NCI-H510A (cell line): ENCODE results near the gene SLC29A1.
A peak's percentile ranks its signal among the peaks of the same experiment; 100 is the strongest.

ENCODE experiments used
- DNase-seq: peaks from one replicate; lab custom pipeline; 2025; lab: John Stamatoyannopoulos, UW

The SLC29A1 gene

DNA sequence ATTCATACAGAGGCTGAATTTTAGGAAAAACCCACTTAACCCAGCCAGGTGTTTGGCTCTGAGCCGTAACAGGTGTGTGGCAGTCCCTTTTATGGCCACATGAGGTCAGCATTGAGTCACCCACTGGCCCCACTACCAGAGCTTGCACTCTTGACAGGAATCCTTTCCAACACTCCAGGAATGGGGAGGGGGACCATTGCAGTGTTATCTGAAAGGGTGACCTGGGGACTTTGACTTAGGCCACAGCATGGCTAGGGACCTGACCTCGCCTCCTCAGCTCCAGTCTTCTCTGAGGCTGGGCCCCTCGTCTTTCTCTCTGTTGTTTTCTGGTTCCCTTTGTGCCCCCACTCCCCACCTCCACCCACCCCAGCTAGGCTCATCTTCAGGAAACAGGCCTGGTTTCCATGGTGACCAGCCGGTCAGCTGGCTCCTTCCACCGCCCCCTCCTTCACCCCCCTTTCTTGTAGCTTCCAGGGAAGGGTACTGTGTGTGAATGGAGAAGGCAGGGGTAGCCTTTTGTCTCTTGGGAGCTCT, 44.8 kb downstream of the SLC29A1 start:
- DNase-seq = no peak

DNA sequence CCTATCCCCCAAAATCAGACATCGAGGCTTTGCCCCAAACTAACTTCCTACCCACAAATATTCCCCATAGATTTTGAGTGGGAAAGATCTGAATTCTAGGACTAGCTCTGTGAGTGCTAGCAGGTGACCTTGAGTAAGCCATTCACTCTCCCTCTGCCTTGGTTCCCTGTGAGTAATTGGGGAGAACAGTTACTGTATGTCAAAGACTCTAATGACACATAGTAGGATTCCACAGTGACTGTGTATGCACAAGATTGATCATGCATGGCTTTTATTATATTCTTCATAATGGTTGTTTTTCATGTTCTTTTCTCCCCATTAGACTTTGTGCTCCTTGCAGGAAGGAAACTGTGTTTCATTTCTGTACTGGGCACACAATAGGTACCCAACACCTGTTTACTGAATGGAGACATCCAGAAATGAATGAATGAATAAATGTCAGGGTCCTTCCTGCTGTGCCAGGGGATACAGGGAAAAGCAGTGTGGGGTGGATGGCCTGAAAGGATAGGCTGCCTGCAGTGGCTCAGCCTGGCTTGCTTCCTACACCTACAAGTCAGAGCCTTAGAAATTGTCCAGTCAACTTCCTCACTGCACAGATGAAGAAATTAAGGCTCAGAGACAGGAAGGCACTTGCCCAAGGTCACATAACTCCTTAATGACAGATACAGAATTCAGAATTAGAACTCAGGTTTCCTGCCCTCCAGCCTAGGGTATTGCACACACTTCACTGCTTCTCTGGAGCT, 46.0 kb downstream of the SLC29A1 start:
- no peak for DNase-seq

DNA sequence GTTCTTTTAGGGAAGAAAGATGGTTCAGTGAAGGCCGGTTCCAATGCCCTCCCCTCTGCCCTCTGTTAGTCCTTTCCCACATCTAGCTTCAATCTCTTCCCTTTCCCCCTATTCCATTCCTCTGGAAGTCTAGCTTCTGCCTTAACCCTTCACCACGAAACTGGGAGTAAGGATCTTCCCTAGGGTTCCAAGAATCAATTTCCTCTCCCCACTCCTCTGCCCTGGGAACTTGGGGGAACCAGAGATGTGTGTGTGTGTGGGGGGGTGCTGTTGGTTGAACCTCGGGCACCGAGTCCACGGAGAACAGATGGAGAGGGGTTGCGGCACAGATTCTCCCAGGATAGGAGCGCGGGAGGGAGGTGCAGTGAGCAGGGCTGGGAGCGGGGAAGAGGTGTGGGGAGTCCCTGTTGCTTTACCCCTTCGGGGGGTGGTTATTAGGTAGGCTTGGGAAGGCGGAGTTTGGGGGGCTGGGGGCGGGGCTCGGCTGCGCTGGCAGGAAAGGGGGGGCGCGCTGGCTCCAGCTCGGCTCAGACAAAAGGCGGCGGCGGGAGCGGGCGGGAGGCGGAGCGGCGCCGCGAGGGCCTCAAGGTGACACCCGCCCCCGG, 46.6 kb downstream of the SLC29A1 start, which contains the start of gene TMEM151B:
Gene TMEM151B, plus strand, starts transcription at position 530 of the 605 bp plus-strand sequence. CDS start 293 bp downstream, outside the sequence.
- DNase-seq = no peak

DNA sequence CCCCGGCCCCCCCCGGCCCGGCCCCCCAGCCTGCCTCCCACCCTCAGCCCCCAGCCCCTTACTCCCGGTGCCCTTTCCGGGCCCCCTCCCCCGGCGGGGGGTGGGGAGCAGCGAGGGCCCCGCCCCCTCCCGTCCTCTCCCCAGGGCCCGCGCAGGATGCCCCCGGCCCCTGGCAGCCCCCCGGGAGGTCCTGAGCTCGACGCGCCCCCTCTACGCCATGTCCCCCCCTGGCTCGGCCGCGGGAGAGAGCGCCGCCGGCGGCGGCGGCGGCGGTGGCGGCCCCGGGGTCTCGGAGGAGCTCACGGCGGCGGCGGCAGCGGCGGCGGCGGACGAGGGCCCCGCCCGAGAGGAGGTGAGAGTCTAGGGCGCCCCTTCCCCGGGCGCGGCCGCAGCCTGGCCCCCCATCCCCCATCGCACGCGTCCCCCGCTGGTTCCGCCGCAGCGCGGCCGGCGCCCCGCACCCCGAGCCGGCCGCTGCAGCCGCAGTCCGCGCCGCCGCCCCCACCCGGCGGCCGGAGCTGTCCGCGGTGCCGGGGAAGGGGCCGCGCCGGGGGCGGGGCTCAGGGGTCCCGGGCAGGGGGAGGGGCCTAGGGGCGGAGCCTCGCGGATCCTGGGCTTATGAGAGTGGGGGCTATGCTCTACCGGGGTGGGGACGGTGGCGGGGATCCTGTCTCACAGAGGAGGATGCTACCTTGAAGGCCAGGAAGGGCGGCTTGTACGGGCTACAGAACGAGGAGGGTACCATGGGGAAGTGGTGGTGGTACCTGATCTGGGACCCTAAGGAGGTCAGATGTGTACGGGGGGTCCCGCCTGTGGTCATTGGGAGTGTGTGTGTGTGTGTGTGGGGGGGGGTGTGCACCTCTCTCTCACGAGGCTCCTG, 47.4 kb downstream of the SLC29A1 start:
- peak; percentile 37 for DNase-seq

DNA sequence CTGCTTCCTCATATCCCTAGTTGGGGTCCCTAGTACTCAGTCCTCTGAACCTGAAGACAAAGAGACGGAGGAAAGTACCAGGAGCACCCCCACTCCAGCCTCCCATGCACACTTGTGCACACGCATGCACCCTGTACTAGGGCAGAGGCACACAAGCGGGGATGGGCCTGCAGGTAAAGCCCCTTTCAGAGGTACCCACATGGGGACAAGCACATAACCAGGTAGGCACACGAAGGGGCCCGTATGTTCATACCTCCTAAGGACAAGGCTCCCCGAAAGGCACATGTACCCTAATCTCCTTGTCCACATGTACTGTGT, 48.0 kb downstream of the SLC29A1 start:
- no peak for DNase-seq

DNA sequence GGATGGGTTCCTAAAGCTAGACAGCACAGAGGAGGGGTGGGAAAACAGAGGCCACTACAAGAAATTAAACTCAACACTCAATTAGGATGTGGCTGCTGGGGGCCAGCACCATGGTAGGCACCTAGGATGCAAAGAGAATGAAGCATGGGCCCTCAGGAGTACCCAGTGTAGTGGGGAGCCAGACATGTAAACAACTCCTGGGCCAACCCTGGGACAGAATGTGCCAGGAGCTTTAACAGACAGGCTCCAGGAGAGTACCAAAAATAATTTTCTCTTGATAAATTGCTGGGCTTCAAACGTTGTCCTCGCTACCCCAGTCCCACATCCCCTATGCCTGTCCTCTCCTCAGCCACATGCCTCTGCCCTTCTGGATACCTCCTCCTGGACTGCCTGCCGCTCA, 48.5 kb downstream of the SLC29A1 start:
- no peak for DNase-seq

DNA sequence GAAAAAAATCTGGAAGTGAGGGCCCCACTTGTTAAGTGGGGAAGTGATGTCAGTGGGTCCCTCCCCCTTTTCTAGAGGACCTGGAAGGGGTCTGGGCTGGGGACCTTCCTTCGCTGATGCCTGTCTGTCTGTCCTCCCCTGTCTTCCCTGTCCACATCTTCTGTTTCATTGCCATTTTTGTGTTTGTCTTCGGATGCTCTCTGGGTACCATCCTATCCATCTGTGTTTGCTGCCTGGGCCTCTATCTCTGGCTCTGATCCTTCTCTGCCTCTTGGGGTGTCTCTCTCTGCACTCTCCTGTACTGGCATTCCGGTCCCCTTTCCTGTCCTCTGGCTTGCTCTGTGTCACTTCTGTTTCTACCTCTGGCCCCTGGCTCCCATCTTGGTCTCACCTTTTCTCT, 49.1 kb downstream of the SLC29A1 start:
- DNase-seq = no peak

DNA sequence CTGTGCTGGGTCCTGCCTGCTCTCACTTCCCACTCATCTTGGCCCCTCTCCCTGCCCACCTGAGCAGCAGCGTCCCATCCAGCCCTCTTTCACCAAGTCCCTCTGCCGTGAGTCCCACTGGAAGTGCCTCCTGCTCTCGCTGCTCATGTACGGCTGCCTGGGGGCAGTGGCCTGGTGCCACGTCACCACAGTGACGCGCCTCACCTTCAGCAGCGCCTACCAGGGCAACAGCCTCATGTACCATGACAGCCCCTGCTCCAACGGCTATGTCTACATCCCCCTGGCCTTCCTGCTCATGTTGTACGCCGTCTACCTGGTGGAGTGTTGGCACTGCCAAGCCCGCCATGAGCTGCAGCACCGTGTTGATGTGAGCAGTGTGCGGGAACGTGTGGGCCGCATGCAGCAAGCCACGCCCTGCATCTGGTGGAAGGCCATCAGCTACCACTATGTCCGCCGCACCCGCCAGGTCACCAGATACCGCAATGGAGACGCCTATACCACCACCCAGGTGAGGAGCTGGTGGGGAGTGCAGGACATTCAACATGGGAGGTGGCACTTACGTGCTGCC, 49.7 kb downstream of the SLC29A1 start:
- no peak for DNase-seq

DNA sequence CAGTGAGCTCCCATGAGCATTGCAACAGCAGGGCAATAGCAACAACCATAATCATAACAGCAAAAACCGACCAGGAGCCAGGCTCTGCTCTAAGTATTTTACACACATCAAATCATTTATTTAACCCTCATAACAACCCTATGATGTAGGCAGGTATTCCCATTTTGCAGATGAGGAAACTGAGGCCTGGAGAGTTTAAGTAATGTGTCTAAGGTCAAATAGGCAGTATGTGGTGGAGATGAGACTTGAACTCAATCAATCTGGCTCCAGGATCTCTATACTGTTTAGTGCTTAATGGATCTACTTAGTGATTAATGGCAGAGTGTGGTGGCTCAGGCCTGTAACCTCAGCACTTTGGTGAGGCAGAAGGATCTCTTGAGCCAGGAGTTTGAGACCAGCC, 50.2 kb downstream of the SLC29A1 start:
- no peak for DNase-seq

DNA sequence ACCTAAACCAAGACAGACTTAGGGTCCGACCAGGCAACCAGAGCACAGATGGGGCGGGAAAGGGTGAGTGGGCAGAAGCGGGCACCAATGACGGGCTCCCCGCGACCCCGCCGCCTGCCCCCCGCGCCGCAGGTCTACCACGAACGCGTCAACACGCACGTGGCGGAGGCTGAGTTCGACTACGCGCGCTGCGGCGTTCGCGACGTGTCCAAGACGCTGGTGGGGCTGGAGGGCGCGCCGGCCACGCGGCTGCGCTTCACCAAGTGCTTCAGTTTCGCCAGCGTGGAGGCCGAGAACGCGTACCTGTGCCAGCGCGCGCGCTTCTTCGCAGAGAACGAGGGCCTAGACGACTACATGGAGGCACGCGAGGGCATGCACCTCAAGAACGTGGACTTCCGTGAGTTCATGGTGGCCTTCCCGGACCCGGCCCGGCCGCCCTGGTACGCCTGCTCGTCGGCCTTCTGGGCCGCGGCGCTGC, 51.9 kb downstream of the SLC29A1 start:
- no peak for DNase-seq

DNA sequence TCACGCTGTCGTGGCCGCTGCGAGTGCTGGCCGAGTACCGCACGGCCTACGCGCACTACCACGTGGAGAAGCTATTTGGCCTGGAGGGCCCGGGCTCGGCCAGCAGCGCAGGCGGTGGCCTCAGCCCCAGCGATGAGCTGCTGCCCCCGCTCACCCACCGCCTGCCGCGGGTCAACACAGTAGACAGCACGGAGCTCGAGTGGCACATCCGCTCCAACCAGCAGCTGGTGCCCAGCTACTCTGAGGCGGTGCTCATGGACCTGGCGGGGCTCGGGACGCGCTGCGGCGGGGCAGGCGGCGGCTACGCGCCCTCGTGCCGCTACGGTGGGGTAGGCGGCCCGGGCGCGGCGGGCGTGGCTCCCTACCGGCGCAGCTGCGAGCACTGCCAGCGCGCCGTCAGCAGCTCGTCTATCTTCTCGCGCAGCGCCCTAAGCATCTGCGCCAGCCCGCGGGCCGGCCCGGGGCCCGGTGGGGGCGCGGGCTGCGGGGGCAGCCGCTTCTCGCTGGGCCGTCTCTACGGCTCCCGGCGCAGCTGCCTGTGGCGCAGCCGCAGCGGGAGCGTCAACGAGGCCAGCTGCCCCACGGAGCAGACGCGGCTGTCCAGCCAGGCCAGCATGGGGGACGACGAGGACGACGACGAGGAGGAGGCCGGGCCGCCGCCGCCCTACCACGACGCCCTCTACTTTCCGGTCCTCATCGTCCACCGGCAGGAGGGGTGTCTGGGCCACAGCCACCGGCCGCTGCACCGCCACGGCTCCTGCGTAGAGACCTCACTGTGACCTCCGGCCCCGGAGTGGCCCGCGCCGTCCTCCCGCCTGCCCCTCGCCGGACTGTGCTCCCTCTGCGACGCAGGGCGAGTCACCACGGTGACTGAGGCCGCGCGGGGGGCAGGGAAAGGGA, 52.6 kb downstream of the SLC29A1 start:
- DNase-seq = peak; percentile 30

DNA sequence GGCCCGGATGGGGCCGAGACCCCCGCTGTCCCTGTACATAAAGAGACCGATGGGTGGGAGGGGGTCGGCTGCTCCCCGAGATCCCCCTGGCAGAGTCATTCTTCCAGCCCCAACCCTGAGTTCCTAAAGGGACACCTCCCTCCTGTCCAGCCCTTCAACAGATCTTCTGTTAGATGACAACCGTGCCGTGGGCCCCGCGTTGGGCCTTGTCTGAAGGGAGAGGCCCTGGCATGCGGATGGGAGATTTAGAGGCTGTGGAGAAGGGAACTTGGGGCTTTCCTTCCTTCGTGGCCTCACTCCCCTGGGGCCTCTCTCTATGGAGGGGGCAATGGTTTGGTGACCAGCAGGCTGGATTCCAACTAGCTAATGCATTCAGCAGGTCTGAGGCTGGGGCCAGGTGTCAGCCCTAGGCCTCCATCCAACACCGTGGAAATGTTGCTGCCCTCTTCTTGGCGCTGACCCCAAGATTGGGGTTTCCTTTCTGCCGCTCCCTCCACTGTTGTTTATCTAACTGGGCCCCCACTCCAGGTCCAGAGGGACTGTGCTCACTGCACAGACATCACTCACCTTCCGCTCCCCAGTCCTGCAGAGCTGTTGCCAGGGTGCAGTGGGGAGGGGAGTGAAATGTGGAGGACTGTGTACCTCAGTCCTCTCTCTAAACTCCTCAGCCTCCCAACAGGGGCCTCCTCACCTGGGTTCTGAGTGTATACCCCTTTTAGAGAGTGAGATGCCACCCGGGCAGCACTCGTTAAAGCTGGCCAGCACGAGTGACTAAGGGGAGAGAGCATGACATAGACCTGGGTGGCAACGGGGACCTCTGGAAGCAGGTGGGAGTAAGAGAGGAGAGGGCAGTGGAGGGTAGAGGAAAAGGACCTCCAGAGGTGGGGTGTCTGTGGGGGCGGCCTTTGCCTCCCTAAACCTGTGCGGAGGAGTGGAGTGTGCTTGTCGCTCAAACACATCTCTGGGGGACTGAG, 53.6 kb downstream of the SLC29A1 start:
- DNase-seq = no peak

DNA sequence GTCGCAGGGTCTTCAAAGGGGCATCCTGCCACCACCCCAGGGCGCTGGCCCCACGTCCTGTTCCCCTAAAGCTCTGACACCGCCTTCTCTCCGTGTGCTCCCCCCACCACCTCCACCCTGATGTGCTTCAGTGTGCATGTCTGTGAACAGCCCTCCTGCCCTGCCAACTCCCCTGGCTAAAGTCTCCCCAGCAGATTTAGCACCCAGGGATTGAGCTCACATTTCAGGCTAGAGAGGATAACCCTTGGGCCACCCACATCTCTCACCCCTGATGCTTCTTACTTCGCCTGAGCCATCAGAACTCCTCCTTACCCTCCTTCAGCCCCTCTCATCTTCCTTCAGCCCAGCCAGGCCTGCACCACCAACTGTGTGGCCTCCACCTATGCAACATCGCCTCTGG, 54.4 kb downstream of the SLC29A1 start:
- no peak for DNase-seq

DNA sequence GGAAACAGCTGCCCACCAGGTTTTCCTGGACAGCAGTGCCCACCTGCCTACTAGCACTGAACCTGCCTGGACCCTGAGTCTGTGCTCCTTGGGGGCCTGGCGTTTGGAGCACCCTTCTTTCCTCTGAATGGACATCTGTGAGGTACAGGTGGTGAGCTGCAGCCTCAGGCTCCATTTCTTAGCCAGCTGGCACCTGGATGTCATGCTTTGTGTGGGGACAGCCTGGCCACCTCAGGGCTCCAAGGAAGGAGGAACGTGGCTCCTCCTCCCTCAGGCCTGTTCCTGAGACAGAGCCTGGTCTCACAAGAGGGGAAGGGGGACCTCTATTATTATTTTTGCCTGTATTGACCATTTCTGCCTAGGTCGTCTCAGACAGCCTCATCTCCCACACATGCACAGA, 54.9 kb downstream of the SLC29A1 start:
- no peak for DNase-seq

DNA sequence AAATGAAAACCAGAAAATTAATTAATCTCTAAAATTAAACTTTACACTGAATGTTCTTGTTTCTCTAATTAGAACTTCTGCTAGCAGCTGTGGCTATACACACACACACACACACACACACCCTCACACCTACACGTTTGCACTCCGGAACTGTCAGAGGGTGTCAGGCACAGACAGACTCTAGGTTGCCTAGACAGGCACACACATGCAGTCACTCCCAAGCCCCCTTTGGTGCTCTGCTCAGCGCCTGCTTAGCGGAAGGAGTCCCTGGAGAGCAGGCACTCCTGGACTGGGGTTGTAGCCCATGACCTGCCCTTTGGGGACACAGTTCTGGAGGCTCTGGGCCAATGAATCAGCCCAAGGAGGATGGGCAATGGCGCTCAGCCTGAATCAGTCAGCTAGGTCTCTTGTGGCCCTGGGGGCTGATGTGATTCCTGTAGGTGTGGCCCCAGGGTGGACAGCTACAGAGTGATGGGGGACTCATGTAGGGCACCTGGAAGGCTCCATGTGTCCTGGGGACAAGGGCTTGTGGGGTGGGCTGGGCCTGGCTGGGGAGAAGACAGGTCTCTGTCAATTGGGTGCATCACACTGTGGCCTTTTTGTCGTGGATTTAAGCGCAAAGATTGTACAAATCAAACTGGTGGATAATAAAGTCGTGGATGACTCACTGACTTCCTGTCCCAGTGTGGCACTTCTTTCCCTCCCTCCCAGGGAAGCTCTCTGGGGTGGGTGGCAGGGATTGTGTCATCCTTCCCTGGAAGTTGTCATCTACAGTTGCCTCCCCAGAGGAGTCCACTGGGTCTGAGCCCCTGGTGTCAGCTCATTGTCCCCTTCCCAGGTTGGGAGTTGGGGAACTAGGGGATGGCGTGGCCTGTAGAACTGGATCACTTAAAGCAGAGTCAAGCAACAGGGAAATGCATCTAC, 55.6 kb downstream of the SLC29A1 start:
- DNase-seq = no peak
